Measurements from ENCODE around the gene RGPD6. TPM values are rescaled to one million over a fixed set of nuclear protein-coding genes. Genes with fewer than 3 reads are reported as not detected.
"Not testable (repeated sequence)": the region's sequence is repeated elsewhere in the genome, so short reads cannot be mapped to it uniquely, and the experiment has no call there.

RGPD6 gene
- total RNA-seq (2014; rRNA removed; shearing (Covaris generic)) = 0.16 and 0.49 TPM in 2 replicates
- 0.38 and 0.68 TPM in 2 replicates for total RNA-seq (2022)
- percentile 3 among the genes with signal in this experiment for Bru-seq, nascent RNA
- percentile 3 among the genes with signal in this experiment for BruChase-seq, experiment 1, labeled RNA remaining after a 6-hour chase
- not detected for BruChase-seq, experiment 2, labeled RNA remaining after a 2-hour chase
- long read RNA-seq = 0 reads

DNA sequence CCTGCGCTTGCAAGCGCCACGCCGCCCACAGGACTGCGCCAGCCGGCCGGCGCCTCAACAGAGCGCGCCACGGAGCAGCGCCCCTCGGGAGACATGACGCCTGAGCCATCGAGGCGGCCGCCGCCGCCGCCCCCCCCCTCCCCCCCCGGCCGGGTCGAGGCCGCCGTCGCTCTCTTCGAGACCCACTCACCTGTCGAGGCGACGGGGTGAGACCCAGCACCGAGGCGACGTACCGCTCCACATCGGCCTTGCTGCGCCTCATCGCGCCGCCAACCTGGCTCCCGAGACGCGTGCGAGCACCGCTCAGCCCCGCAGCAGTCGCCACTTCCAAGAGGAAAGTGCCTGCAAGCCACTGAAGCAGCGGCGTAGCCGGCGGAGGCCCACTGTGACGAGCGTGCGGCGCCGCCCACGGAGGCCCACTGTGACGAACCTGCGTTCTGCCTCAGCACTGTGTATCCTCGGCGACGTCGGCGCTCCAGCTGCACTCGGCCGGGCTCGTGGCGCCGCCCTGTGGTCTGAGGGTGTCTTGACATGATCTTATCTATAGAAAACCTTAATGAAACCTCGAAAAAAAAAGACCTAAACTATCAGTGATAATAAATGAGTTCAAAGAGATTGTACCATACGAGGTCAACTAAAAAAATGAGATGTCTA is at the start of gene RGPD6:
Gene RGPD6 (minus strand): TSS at position 460 of the 654 bp plus-strand sequence. CDS start 198 bp downstream, at position 262.
- CTCF ChIA-PET (ENCODE audit: unreplicated experiment); DNase-seq (ENCODE audit: low spot score); H3K9me3 ChIP-seq (ENCODE audit: low read length); H3K79me2 ChIP-seq (ENCODE audit: insufficient read depth, low read depth, low read length); H3K9me2 ChIP-seq (ENCODE audit: insufficient read depth, low read length); H3K36me3 ChIP-seq (ENCODE audit: insufficient read depth, low read length); intact Hi-C loops (cut with micrococcal nuclease; ENCODE audit: unreplicated experiment); H4K20me1 ChIP-seq (ENCODE audit: insufficient read depth, low read length); POLR2A ChIA-PET; BruUV-seq (replicated peaks); H3K4me3 ChIP-seq (ENCODE audit: low read depth, low read length, poor library complexity, severe bottlenecking); H2AFZ ChIP-seq (ENCODE audit: low read length); H3K27ac ChIP-seq (ENCODE audit: low read depth, low read length, poor library complexity, severe bottlenecking); H3K4me2 ChIP-seq (ENCODE audit: low read length); H3K4me1 ChIP-seq (ENCODE audit: insufficient read depth, low read length, poor library complexity, severe bottlenecking): not testable (repeated sequence)

DNA sequence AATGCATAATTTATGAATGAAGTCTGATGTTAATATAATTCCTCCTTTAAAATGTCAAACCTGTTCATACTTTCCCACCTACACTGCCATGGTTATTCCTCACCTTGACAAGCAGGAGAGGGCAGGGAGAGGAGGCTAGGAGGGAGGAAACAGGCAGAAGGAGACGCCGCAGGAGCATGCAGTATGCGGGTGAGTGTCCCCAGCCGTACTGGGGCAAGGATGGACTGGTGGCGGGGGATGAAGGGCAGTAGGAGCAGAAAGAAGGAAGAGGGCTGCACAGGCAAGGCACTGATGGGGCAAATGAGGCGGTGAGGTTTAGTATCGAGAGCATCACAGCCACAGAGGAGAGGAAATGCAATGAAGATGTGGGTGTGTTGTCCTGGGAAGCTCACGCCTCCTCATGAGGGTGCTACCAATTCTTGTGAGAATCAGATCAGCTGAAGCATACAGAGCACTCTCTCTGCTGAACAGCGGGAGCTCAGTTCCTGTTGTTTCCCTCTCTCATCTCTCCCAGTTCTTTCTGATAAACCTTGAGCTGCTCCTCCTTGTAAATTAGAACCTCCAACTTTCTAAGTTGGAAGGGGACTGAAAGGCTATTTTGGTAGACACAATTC is 42.4 kb upstream of the RGPD6 start:
- BruUV-seq (replicated peaks); DNase-seq (ENCODE audit: low spot score); H3K4me1 ChIP-seq (ENCODE audit: insufficient read depth, low read length, poor library complexity, severe bottlenecking); H3K4me3 ChIP-seq (ENCODE audit: low read depth, low read length, poor library complexity, severe bottlenecking); intact Hi-C loops (cut with micrococcal nuclease; ENCODE audit: unreplicated experiment); POLR2A ChIA-PET; H3K9me2 ChIP-seq (ENCODE audit: insufficient read depth, low read length); H3K36me3 ChIP-seq (ENCODE audit: insufficient read depth, low read length); H4K20me1 ChIP-seq (ENCODE audit: insufficient read depth, low read length); H2AFZ ChIP-seq (ENCODE audit: low read length); H3K4me2 ChIP-seq (ENCODE audit: low read length); H3K27ac ChIP-seq (ENCODE audit: low read depth, low read length, poor library complexity, severe bottlenecking); CTCF ChIA-PET (ENCODE audit: unreplicated experiment); H3K9me3 ChIP-seq (ENCODE audit: low read length); H3K79me2 ChIP-seq (ENCODE audit: insufficient read depth, low read depth, low read length): not testable (repeated sequence)

DNA sequence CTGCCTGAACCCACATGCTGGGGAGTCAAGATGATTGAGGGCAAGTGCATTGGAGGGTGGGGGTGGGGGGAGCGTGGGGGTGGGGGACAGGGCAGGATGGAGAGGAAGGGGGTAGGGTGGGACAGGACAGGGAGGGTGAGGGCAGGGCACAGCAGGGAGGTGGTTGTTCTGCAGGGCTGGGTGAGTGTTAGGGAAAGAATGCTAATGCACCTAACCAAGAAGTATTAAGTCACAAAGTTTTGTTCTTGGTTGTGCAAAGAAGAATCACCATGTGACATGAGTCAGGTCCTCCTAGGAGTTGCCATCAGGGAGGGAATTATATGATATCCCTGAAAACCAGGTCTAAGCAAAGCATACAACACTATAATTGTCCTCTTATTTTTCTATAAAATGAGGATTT is 36.9 kb upstream of the RGPD6 start:
- H3K27ac ChIP-seq (ENCODE audit: low read depth, low read length, poor library complexity, severe bottlenecking); H3K9me2 ChIP-seq (ENCODE audit: insufficient read depth, low read length); CTCF ChIA-PET (ENCODE audit: unreplicated experiment); H3K36me3 ChIP-seq (ENCODE audit: insufficient read depth, low read length); DNase-seq (ENCODE audit: low spot score); intact Hi-C loops (cut with micrococcal nuclease; ENCODE audit: unreplicated experiment); H3K79me2 ChIP-seq (ENCODE audit: insufficient read depth, low read depth, low read length); H3K4me3 ChIP-seq (ENCODE audit: low read depth, low read length, poor library complexity, severe bottlenecking); POLR2A ChIA-PET; H4K20me1 ChIP-seq (ENCODE audit: insufficient read depth, low read length); H3K4me1 ChIP-seq (ENCODE audit: insufficient read depth, low read length, poor library complexity, severe bottlenecking); BruUV-seq (replicated peaks); H2AFZ ChIP-seq (ENCODE audit: low read length); H3K9me3 ChIP-seq (ENCODE audit: low read length); H3K4me2 ChIP-seq (ENCODE audit: low read length): not testable (repeated sequence)

DNA sequence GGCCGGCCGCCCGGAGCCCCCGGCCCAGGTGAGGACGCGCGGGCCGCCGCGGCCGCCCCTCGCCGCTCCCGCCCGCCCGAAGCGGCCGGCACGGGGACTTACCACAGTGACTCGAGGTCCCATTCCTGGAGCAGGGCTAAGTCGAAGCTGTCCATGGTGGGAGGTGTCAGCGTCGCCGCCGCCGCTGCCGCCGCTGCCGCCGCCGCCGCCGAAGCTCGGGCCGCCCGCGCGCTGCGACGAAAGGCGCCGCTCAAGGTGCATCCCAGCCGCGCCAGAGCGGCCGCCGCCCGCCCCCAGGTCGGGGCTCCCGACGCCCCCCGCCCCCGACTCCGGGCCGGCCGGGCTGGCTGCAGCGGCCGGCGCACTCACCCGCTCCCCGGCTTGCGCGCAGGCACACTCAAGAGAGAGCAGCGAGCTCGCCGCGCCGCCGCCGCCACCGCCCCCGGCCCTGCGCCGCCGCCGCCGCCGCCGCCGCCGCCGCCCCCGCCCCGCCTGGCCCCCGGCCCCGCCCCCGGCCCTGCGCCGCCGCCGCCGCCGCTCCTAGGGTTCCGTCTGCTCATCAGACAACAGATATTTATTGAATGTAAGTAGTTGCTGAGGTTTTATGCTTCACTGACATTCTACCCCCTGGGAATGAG is 33.7 kb upstream of the RGPD6 start:
- H3K9me3 ChIP-seq (ENCODE audit: low read length); intact Hi-C loops (cut with micrococcal nuclease; ENCODE audit: unreplicated experiment); H3K27ac ChIP-seq (ENCODE audit: low read depth, low read length, poor library complexity, severe bottlenecking); H3K4me1 ChIP-seq (ENCODE audit: insufficient read depth, low read length, poor library complexity, severe bottlenecking); CTCF ChIA-PET (ENCODE audit: unreplicated experiment); H3K79me2 ChIP-seq (ENCODE audit: insufficient read depth, low read depth, low read length); H3K4me3 ChIP-seq (ENCODE audit: low read depth, low read length, poor library complexity, severe bottlenecking); BruUV-seq (replicated peaks); POLR2A ChIA-PET; H3K9me2 ChIP-seq (ENCODE audit: insufficient read depth, low read length); H3K36me3 ChIP-seq (ENCODE audit: insufficient read depth, low read length); H3K4me2 ChIP-seq (ENCODE audit: low read length); H2AFZ ChIP-seq (ENCODE audit: low read length); DNase-seq (ENCODE audit: low spot score); H4K20me1 ChIP-seq (ENCODE audit: insufficient read depth, low read length): not testable (repeated sequence)

DNA sequence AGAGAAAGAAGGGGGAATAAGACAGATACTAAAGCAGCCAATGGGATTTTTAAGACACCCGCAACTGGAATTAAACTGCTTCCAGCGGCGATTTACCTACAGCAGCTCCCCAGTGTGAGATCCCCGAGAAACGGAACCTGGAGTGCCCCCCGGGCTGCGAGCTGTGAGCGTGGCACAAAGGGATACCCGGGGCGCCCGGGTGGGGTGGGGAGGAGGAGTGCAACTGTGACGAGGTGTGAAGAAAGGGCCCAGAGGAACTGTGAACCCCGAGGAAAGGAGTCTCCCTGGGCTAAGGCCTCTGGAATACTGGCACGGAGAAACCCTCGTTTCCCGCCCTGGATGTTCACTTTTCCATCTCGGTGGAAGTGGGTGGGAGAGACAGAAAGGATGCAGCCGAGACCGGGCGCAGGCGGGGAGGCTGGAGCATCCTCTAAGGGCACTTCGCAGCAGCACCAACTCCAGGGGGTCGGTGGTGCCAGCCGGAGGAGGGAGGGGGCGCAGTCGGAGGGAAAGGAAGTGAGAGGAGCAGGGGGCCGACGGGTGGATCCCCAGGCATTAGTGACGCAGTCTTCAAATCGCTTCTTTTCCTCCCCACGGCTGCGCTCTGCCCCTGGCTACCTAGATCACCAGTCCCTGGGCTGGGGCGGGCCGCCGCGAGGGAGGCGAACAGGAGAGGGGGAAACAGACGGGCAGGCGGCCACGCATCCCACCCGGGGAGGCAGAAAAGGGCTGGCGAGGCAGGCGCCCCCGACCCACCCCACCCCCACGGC is 33.0 kb upstream of the RGPD6 start:
- H3K4me3 ChIP-seq (ENCODE audit: low read depth, low read length, poor library complexity, severe bottlenecking); POLR2A ChIA-PET; intact Hi-C loops (cut with micrococcal nuclease; ENCODE audit: unreplicated experiment); H3K36me3 ChIP-seq (ENCODE audit: insufficient read depth, low read length); BruUV-seq (replicated peaks); CTCF ChIA-PET (ENCODE audit: unreplicated experiment); H3K79me2 ChIP-seq (ENCODE audit: insufficient read depth, low read depth, low read length); DNase-seq (ENCODE audit: low spot score); H2AFZ ChIP-seq (ENCODE audit: low read length); H3K9me2 ChIP-seq (ENCODE audit: insufficient read depth, low read length); H3K9me3 ChIP-seq (ENCODE audit: low read length); H3K4me2 ChIP-seq (ENCODE audit: low read length); H3K4me1 ChIP-seq (ENCODE audit: insufficient read depth, low read length, poor library complexity, severe bottlenecking); H3K27ac ChIP-seq (ENCODE audit: low read depth, low read length, poor library complexity, severe bottlenecking); H4K20me1 ChIP-seq (ENCODE audit: insufficient read depth, low read length): not testable (repeated sequence)

DNA sequence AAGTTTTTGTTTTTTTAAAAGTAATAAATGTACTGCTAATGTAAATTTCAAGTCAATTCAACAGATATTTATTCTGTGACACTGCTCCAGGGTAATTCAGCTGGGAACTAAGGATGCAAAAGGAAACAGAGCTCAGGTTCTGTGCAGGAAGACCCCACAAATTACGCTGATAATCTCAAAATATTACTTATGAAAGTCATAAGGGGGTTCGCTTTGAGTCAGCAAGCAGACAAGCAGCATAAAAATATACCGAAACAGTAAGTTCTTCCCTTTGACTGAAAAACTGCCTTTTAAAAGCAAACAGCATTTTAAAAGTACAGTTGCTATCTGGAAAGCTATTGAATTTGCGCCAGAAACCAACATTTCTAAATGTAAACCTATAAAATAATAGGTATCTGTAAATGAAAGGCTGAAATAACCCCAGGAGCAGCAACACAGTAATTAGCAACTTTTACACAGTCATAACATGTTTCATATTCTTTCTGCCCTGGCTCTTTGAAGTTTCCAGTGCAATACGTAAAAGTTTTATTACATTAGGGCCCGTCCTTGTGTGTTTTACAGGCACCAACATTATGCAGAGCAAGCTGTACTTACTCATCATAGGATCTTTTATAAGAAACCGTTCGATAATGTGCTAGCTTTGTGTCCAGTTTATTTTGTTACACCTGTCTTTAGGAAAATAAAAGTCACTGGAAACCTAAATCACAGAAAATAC is 31.9 kb upstream of the RGPD6 start:
- TSS peak; percentile 92 for BruUV-seq (replicated peaks)
- intact Hi-C loops (cut with micrococcal nuclease; ENCODE audit: unreplicated experiment); H3K9me3 ChIP-seq (ENCODE audit: low read length): not testable (repeated sequence)

More for the DNA sequence above, 31.9 kb upstream of the RGPD6 start:
- H3K79me2 ChIP-seq (ENCODE audit: insufficient read depth, low read depth, low read length); H3K4me1 ChIP-seq (ENCODE audit: insufficient read depth, low read length, poor library complexity, severe bottlenecking); H3K27ac ChIP-seq (ENCODE audit: low read depth, low read length, poor library complexity, severe bottlenecking); H3K9me2 ChIP-seq (ENCODE audit: insufficient read depth, low read length); H2AFZ ChIP-seq (ENCODE audit: low read length); POLR2A ChIA-PET; DNase-seq (ENCODE audit: low spot score); H3K4me2 ChIP-seq (ENCODE audit: low read length); H3K4me3 ChIP-seq (ENCODE audit: low read depth, low read length, poor library complexity, severe bottlenecking); H3K36me3 ChIP-seq (ENCODE audit: insufficient read depth, low read length); CTCF ChIA-PET (ENCODE audit: unreplicated experiment); H4K20me1 ChIP-seq (ENCODE audit: insufficient read depth, low read length): not testable (repeated sequence)
